SU-DHL-6 (cell line): Measurements from ENCODE around the gene GKN2.

ENCODE experiments used
- CTCF ChIP-seq: fragments of 200-600 bp; sonication (generic); IDR thresholded peaks from one replicate; pipeline ENCODE4 v1.5.1; 2017; ENCODE audit warnings: antibody characterized with exemption, mild to moderate bottlenecking, low read length, moderate library complexity; ENCODE audit not compliant: insufficient read depth, poor library complexity, severe bottlenecking
- EZH2phosphoT487 ChIP-seq: fragments of 200-600 bp; sonication (generic), shearing (Covaris generic); conservative IDR thresholded peaks from 2 replicates; pipeline ENCODE4 v1.6.1; 2018; ENCODE audit warnings: mild to moderate bottlenecking, antibody characterized with exemption, low read length, moderate library complexity, mixed read lengths

GRCh38 chr2:68931799-68932198 lies 20.9 kb downstream of the GKN2 start:
- TF ChIP-seq CTCF (no peak), EZH2phosphoT487 (no peak)
